ENCODE results near the gene YBEY. TPM values are rescaled to one million over a fixed set of nuclear protein-coding genes. Genes with fewer than 3 reads are reported as not detected.

YBEY gene
- total RNA-seq, 1 experiment from 2014 or later, result 18.8 TPM

GRCh38 chr21:46264046-46264689 lies 22.0 kb upstream of the YBEY start:
- ChIA-PET CTCF (no interaction called here), POLR2A (ENCODE audit: low non-redundant PET) (no interaction called here)
- TF ChIP-seq EZH2 (IDR thresholded peaks at IDR 0.05; ENCODE audit: borderline replicate concordance, low read depth, low read length, poor library complexity, severe bottlenecking), result no peak
- TF ChIP-seq, protein P1, sequence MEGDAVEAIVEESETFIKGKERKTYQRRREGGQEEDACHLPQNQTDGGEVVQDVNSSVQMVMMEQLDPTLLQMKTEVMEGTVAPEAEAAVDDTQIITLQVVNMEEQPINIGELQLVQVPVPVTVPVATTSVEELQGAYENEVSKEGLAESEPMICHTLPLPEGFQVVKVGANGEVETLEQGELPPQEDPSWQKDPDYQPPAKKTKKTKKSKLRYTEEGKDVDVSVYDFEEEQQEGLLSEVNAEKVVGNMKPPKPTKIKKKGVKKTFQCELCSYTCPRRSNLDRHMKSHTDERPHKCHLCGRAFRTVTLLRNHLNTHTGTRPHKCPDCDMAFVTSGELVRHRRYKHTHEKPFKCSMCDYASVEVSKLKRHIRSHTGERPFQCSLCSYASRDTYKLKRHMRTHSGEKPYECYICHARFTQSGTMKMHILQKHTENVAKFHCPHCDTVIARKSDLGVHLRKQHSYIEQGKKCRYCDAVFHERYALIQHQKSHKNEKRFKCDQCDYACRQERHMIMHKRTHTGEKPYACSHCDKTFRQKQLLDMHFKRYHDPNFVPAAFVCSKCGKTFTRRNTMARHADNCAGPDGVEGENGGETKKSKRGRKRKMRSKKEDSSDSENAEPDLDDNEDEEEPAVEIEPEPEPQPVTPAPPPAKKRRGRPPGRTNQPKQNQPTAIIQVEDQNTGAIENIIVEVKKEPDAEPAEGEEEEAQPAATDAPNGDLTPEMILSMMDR (conservative IDR thresholded peaks at IDR 0.05; ENCODE audit: low read depth, low read length), result no peak
- Histone ChIP-seq H3K27me3 (replicated peaks; ENCODE audit: insufficient read depth, low read depth, low read length, poor library complexity) (no peaks in the 10 kb centered on the region), H3K27ac (ENCODE audit: low read depth, low read length, poor library complexity, severe bottlenecking) (no peak overlapping the region), H3K4me3 (ENCODE audit: low read depth, low read length, poor library complexity, severe bottlenecking) (no peak overlapping the region), H3K9me3 (ENCODE audit: low read depth, low read length, poor library complexity, severe bottlenecking) (no peaks in the 10 kb centered on the region), H3K4me1 (ENCODE audit: insufficient read depth, low read length, poor library complexity, severe bottlenecking) (no peaks in the 10 kb centered on the region), H3K36me3 (ENCODE audit: insufficient read depth, low read length, poor library complexity, severe bottlenecking) (peaks cover 57% of the 10 kb centered on the region)
- BruUV-seq (replicated peaks), result no TSS peak
- intact Hi-C loops (cut with micrococcal nuclease; ENCODE audit: unreplicated experiment), result no loop called here
- no peak for DNase-seq (ENCODE audit: low spot score)

DNA sequence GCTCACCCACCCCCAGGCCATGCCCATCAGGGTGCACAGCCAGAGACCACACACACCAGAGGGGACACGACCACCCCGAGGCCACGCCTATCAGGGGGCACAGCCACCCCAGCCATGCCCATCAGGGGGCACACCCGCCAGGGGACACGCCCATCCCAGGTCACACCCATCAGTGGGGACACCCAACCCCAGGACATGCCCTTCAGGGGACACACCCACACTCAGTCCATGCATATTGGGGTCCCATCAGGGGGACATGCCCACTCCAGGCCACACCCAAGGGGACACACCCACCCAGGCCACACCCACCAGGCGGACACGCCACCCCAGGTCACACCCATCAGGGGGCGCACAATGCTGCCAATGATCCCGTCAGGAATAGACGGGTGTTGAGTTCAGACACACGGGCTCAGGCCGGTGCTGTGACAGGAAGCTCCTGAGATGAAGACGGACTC lies 21.4 kb upstream of the YBEY start:
- H3K4me1 ChIP-seq (ENCODE audit: insufficient read depth, low read length, poor library complexity, severe bottlenecking), result no peaks in the 10 kb centered on the region
- no peak overlapping the region for H3K27ac ChIP-seq (ENCODE audit: low read depth, low read length, poor library complexity, severe bottlenecking)
- TF ChIP-seq EZH2 (IDR thresholded peaks at IDR 0.05; ENCODE audit: borderline replicate concordance, low read depth, low read length, poor library complexity, severe bottlenecking), result no peak
- TF ChIP-seq, protein P1 (conservative IDR thresholded peaks at IDR 0.05; ENCODE audit: low read depth, low read length), result no peak
- no peaks in the 10 kb centered on the region for H3K9me3 ChIP-seq (ENCODE audit: low read depth, low read length, poor library complexity, severe bottlenecking)
- BruUV-seq (replicated peaks), result no TSS peak
- intact Hi-C loops (cut with micrococcal nuclease; ENCODE audit: unreplicated experiment), result no loop called here
- no peaks in the 10 kb centered on the region for H3K27me3 ChIP-seq (replicated peaks; ENCODE audit: insufficient read depth, low read depth, low read length, poor library complexity)
- ChIA-PET CTCF (no interaction called here), POLR2A (ENCODE audit: low non-redundant PET) (no interaction called here)
- H3K4me3 ChIP-seq (ENCODE audit: low read depth, low read length, poor library complexity, severe bottlenecking), result no peak overlapping the region
- DNase-seq (ENCODE audit: low spot score), result no peak
- peaks cover 63% of the 10 kb centered on the region for H3K36me3 ChIP-seq (ENCODE audit: insufficient read depth, low read length, poor library complexity, severe bottlenecking)

DNA sequence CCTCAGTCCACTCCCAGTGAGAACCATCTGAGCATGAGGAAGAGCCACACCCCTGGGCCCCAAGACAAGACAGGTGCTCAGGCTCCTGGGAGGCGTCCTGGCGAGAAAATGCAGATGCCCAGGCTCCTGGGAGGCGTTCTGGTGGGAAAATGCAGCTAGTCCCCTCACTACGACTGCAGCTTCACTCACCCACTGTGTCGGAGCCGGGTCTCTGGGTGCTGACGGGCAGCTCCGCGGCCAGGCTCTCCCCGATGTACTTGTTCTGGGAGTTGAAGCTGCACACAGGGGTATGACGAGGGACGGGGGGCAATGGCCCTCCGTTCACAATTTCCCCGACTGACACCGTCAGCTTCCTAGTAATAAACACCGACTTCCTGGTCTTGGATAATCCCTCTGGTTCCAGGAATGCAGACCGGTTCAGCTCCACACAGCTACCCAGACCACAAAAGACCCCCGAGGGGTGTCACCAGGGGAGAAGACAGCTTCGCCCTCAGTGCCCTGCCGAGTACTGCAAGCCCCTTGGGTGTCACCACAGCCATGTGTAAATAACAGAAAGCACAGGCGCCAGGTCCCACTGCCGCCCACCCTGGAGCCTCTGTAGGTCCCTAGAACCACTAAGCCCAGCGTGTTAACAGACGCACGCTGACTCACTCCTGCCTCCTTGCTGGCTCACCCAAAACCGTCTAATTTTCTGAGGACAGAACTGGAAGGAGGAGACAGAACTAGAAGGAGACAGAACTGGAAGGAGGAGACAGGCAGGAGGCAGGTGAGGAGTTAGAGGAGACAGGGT lies 20.2 kb upstream of the YBEY start:
- DNase-seq (ENCODE audit: low spot score), result no peak
- no TSS peak for BruUV-seq (replicated peaks)
- H3K27me3 ChIP-seq (replicated peaks; ENCODE audit: insufficient read depth, low read depth, low read length, poor library complexity), result no peaks in the 10 kb centered on the region
- H3K4me3 ChIP-seq (ENCODE audit: low read depth, low read length, poor library complexity, severe bottlenecking), result no peak overlapping the region
- no peaks in the 10 kb centered on the region for H3K4me1 ChIP-seq (ENCODE audit: insufficient read depth, low read length, poor library complexity, severe bottlenecking)
- ChIA-PET POLR2A (ENCODE audit: low non-redundant PET) (no interaction called here), CTCF (no interaction called here)
- no peaks in the 10 kb centered on the region for H3K9me3 ChIP-seq (ENCODE audit: low read depth, low read length, poor library complexity, severe bottlenecking)
- peaks cover 63% of the 10 kb centered on the region for H3K36me3 ChIP-seq (ENCODE audit: insufficient read depth, low read length, poor library complexity, severe bottlenecking)
- no peak overlapping the region for H3K27ac ChIP-seq (ENCODE audit: low read depth, low read length, poor library complexity, severe bottlenecking)
- TF ChIP-seq, protein P1 (conservative IDR thresholded peaks at IDR 0.05; ENCODE audit: low read depth, low read length), result no peak
- TF ChIP-seq EZH2 (IDR thresholded peaks at IDR 0.05; ENCODE audit: borderline replicate concordance, low read depth, low read length, poor library complexity, severe bottlenecking), result no peak
- intact Hi-C loops (cut with micrococcal nuclease; ENCODE audit: unreplicated experiment), result no loop called here
